Erythroblast (primary cell): ENCODE data around the gene SULT1C3.

Source experiments
- GATA1 ChIP-seq: IDR thresholded peaks from 2 replicates; pipeline ENCODE4 v1.6.1; 2011; ENCODE audit warnings: low read depth, mild to moderate bottlenecking, control low read depth, low read length, moderate library complexity
- POLR2A ChIP-seq: IDR thresholded peaks from 2 replicates; pipeline ENCODE4 v1.6.1; 2011; ENCODE audit warnings: mild to moderate bottlenecking, low read length

DNA sequence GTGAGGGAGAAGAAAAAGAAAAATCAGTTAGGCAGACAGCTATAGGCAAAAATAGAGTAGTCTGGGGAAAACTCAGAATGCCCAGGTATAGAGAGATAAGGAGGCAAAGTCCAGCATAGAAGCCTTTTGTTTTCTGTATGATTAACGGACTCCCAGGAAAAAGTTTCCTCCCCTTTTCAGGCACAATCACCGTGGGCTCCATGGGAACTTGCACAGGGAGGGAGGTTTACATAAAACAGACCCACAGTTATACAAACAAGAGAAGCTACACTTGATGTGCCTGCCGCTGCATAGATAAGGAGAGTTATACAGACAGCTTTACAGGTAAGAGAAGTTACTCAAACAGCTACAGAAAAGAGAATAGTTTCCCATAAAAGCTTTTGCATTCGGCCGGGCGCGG, 39.2 kb upstream of the SULT1C3 start:
- no peak for TF ChIP-seq POLR2A
- TF ChIP-seq GATA1, result no peak
